HepG2 (cell line): ENCODE results near the gene ADGRL3. TPM values are rescaled to one million over a fixed set of nuclear protein-coding genes. Genes with fewer than 3 reads are reported as not detected.

Experiments
- ATAC-seq: fragments of 200-7000 bp; cut with Tn5 transposase; 3 replicates; pipeline ENCODE4 v1.9.1; 2020; ENCODE audit warnings: mild to moderate bottlenecking, moderate library complexity
- BruUV-seq: library from RNA; stranded (reverse); fragments of 400-500 nt; replicated peaks from 2 replicates; lab custom pipeline; 2021; lab: Mats Ljungman, UMichigan
- CTCF ChIA-PET: fragments of 300-600 bp; formaldehyde crosslinking; extraction: SDS; loops from one replicate; lab custom pipeline; 2021; ENCODE audit warnings: low total read pairs, inconsistent platforms, low intra/inter-chr PET ratio; lab: Yijun Ruan, JAX
- POLR2A ChIA-PET: fragments of 350-600 bp; sonication (Branson Sonifier 250); formaldehyde crosslinking; loops from one replicate; lab custom pipeline; 2020; ENCODE audit warnings: antibody characterized with exemption, inconsistent platforms; lab: Yijun Ruan, JAX
- DNase-seq: peaks from one replicate; pipeline ENCODE4 v3.0.0-alpha.2; 2015; ENCODE audit warnings: low spot score
- FAIRE-seq: peaks from 3 replicates; lab custom pipeline; 2011; peaks lifted over from hg19 to GRCh38; lab: Jason Lieb, UNC
- H2AFZ ChIP-seq: one replicate; pipeline ENCODE4 v1.6.1; 2011; ENCODE audit warnings: low read length, inconsistent platforms
- H3K27ac ChIP-seq: fragments of 300-600 bp; 3 replicates; pipeline ENCODE4 v1.8.0; 2011; ENCODE audit warnings: mixed run types, mild to moderate bottlenecking, mixed read lengths, low read length, inconsistent platforms; ENCODE audit not compliant: insufficient read depth; ENCODE audit errors: extremely low read length
- H3K27me3 ChIP-seq, 2 experiments: fragments of 200-600 bp in 1 of 2; 2 replicates in 1 of 2; 3 replicates in 1 of 2; pipeline versions ENCODE4 v1.6.0 to v1.8.0; 2011; ENCODE audit warnings: low read length in 2 of 2, mild to moderate bottlenecking in 2 of 2, moderate library complexity in 2 of 2, inconsistent platforms in 1 of 2; ENCODE audit not compliant: insufficient read depth in 2 of 2, control insufficient read depth in 1 of 2
- H3K36me3 ChIP-seq, 2 experiments: fragments of 200-600 bp in 1 of 2; replicated peaks in 1 of 2; 2 replicates in 1 of 2; 3 replicates in 1 of 2; pipeline versions ENCODE4 v1.5.1 to v1.8.0; 2011; ENCODE audit warnings: low read length in 2 of 2, inconsistent platforms in 1 of 2; ENCODE audit not compliant: insufficient read depth in 2 of 2, control insufficient read depth in 1 of 2
- H3K4me1 ChIP-seq: 2 replicates; pipeline ENCODE4 v1.5.1; 2012; ENCODE audit warnings: low read length, inconsistent platforms; ENCODE audit not compliant: insufficient read depth
- H3K4me2 ChIP-seq: 2 replicates; pipeline ENCODE4 v1.6.0; 2011; ENCODE audit warnings: low read depth, low read length, inconsistent platforms
- H3K4me3 ChIP-seq, 3 experiments: fragments of 200-600 bp in 1 of 3; sonication (generic), shearing (Covaris generic) in 1 of 3; replicated peaks in 1 of 3; 2 replicates each; pipeline ENCODE4 v1.5.1; 2011 to 2016; ENCODE audit warnings: low read length in 3 of 3, inconsistent platforms in 2 of 3, low read depth in 2 of 3, mild to moderate bottlenecking in 2 of 3, control low read depth in 1 of 3, mixed read lengths in 1 of 3; ENCODE audit not compliant: insufficient read depth in 1 of 3
- H3K79me2 ChIP-seq: one replicate; pipeline ENCODE4 v1.6.1; 2011; ENCODE audit warnings: low read length, inconsistent platforms; ENCODE audit not compliant: insufficient read depth
- H3K9ac ChIP-seq: 2 replicates; pipeline ENCODE4 v1.6.0; 2011; ENCODE audit warnings: mild to moderate bottlenecking, low read depth, low read length, inconsistent platforms; ENCODE audit not compliant: insufficient read depth
- H3K9me3 ChIP-seq: 2 replicates; pipeline ENCODE4 v1.5.1; 2012; ENCODE audit warnings: mild to moderate bottlenecking, low read length
- H4K20me1 ChIP-seq: 2 replicates; pipeline ENCODE4 v1.6.0; 2011; ENCODE audit warnings: inconsistent platforms, mild to moderate bottlenecking, low read length, moderate library complexity; ENCODE audit not compliant: insufficient read depth
- CBX5 ChIP-seq: sonication (generic); formaldehyde crosslinking; IDR thresholded peaks from 2 replicates; pipeline ENCODE4 v1.4.0; 2020; ENCODE audit warnings: missing genetic modification reagents, borderline replicate concordance
- HOXA9 ChIP-seq: sonication (generic); formaldehyde crosslinking; IDR thresholded peaks from 2 replicates; pipeline ENCODE4 v1.8.1; 2022; ENCODE audit warnings: missing genetic modification reagents, mild to moderate bottlenecking, moderate library complexity, borderline replicate concordance
- ZNF343 ChIP-seq: sonication (generic); formaldehyde crosslinking; IDR thresholded peaks from 2 replicates; pipeline ENCODE4 v1.4.0; 2020; ENCODE audit warnings: mild to moderate bottlenecking, missing genetic modification reagents
- ZNF354B ChIP-seq: sonication (generic); formaldehyde crosslinking; IDR thresholded peaks from 2 replicates; pipeline ENCODE4 v1.8.0; 2022; ENCODE audit warnings: mild to moderate bottlenecking, missing genetic modification reagents
- ZNF841 ChIP-seq: sonication (generic); formaldehyde crosslinking; IDR thresholded peaks from 2 replicates; pipeline ENCODE4 v1.8.1; 2023; ENCODE audit warnings: missing genetic modification reagents, borderline replicate concordance
- ZSCAN25 ChIP-seq: sonication (generic); formaldehyde crosslinking; IDR thresholded peaks from 2 replicates; pipeline ENCODE4 v1.8.0; 2022; ENCODE audit warnings: mild to moderate bottlenecking, missing genetic modification reagents
- in situ Hi-C: cut with HindIII; loops from 2 replicates; pipeline ENCODE4 v1.10.0; 2017; ENCODE audit warnings: low pct_unique_long_range_greater_than_20kb; ENCODE audit not compliant: extremely low pct_ligation_motif_present
- intact Hi-C: fragments of 100-400 bp; cut with micrococcal nuclease; formaldehyde crosslinking; loops from one replicate; pipeline ENCODE4 v1.10.0; 2022; ENCODE audit not compliant: unreplicated experiment
- polyA plus RNA-seq, 8 experiments: library from polyadenylated mRNA; depleted of rRNA in 3 of 8; stranded (reverse) in 7 of 8; unstranded in 1 of 8; fragments of >200 nt; fragmentation: Illumina TruSeq in 4 of 8; extraction: Trizol in 4 of 8; gene quantifications; 2 replicates each; pipeline versions ENCODE4 v1.2.1 to v1.2.3, GENCODE V29; 2011 to 2016; ENCODE audit warnings: low read depth in 4 of 8, missing spikeins in 1 of 8, mixed read lengths in 1 of 8; ENCODE audit not compliant: insufficient read depth in 1 of 8
- total RNA-seq, 5 experiments: library from RNA; depleted of rRNA; stranded (reverse); fragments of >200 nt; fragmentation: Illumina TruSeq; extraction: Trizol; gene quantifications; 2 replicates each; pipeline ENCODE4 v1.2.3, GENCODE V29; 2016; ENCODE audit warnings: low read depth in 1 of 5
- TF ChIP-seq, protein P1 (sequence below): sonication (generic); formaldehyde crosslinking; IDR thresholded peaks from 2 replicates; pipeline ENCODE4 v1.4.0; 2020; ENCODE audit warnings: missing genetic modification reagents
- TF ChIP-seq, protein P2 (sequence below): sonication (generic); formaldehyde crosslinking; IDR thresholded peaks from 2 replicates; pipeline ENCODE4 v1.5.0; 2020; ENCODE audit warnings: missing genetic modification reagents, mild to moderate bottlenecking, borderline replicate concordance
- TF ChIP-seq, protein P3 (sequence below): sonication (generic); formaldehyde crosslinking; IDR thresholded peaks from 2 replicates; pipeline ENCODE4 v1.8.0; 2022; ENCODE audit warnings: missing genetic modification reagents, mild to moderate bottlenecking, moderate library complexity, borderline replicate concordance
- TF ChIP-seq, protein P4 (sequence below): sonication (generic); formaldehyde crosslinking; IDR thresholded peaks from 2 replicates; pipeline ENCODE4 v1.4.0; 2020; ENCODE audit warnings: mild to moderate bottlenecking, missing genetic modification reagents
- TF ChIP-seq, protein P5 (sequence below): sonication (generic); formaldehyde crosslinking; IDR thresholded peaks from 2 replicates; pipeline ENCODE4 v1.8.0; 2022; ENCODE audit warnings: missing genetic modification reagents, low read depth, mild to moderate bottlenecking, borderline replicate concordance

ADGRL3 gene
- total and polyA plus RNA-seq, 2 of the 13 experiments (the other 11 are each of a cell fraction or from before 2014, with no cell fraction given) = 0.04 to 0.05 TPM

DNA sequence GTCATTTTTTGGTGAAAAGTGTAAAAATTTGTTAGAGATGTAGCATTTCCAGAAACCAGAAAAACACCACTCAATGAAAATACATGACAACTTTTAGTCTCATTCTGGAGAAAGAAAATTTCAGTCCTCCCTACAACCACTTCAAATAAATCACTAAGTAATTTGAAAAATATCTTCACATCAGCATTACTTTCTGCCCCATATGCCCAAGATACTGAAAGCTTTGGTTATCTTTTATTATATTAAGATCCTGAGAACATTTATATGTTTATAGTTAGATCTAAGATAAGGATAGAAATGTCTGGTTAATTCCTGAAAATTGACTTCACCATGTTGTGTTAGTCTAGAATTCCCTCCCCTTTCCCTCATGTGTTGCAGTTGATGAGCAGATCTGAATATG is 119.0 kb downstream of the ADGRL3 start:
- no peaks in the 10 kb centered on the region for H4K20me1 ChIP-seq
- in situ Hi-C loops (no loop called here), intact Hi-C loops (no loop called here)
- FAIRE-seq (no peak), ATAC-seq (no peak), DNase-seq (no peak)
- BruUV-seq = no TSS peak
- ChIA-PET POLR2A (no interaction called here), CTCF (no interaction called here)
- H3K27me3 ChIP-seq = no peaks in the 10 kb centered on the region
- no peak overlapping the region for H3K27ac ChIP-seq
- H3K9me3 ChIP-seq = no peaks in the 10 kb centered on the region
- H3K4me3 ChIP-seq = no peak overlapping the region
- H3K9ac ChIP-seq = no peak overlapping the region
- no peak overlapping the region for H2AFZ ChIP-seq
- H3K36me3 ChIP-seq = no peaks in the 10 kb centered on the region
- no peak overlapping the region for H3K4me2 ChIP-seq
- H3K79me2 ChIP-seq = no peaks in the 10 kb centered on the region
- H3K4me1 ChIP-seq = no peaks in the 10 kb centered on the region
- TF ChIP-seq, protein P1, sequence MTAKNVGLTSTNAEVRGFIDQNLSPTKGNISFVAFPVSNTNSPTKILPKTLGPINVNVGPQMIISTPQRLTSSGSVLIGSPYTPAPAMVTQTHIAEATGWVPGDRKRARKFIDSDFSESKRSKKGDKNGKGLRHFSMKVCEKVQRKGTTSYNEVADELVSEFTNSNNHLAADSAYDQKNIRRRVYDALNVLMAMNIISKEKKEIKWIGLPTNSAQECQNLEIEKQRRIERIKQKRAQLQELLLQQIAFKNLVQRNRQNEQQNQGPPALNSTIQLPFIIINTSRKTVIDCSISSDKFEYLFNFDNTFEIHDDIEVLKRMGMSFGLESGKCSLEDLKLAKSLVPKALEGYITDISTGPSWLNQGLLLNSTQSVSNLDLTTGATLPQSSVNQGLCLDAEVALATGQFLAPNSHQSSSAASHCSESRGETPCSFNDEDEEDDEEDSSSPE (CRISPR knock-in tag) = no peak
- no peak for TF ChIP-seq CBX5 (CRISPR knock-in tag)
- TF ChIP-seq, protein P2, sequence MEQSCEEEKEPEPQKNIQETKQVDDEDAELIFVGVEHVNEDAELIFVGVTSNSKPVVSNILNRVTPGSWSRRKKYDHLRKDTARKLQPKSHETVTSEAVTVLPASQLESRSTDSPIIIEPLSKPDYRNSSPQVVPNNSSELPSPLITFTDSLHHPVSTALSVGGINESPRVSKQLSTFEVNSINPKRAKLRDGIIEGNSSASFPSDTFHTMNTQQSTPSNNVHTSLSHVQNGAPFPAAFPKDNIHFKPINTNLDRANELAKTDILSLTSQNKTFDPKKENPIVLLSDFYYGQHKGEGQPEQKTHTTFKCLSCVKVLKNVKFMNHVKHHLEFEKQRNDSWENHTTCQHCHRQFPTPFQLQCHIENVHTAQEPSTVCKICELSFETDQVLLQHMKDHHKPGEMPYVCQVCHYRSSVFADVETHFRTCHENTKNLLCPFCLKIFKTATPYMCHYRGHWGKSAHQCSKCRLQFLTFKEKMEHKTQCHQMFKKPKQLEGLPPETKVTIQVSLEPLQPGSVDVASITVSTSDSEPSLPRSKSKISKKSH (CRISPR knock-in tag) = no peak
- no peak for TF ChIP-seq HOXA9 (CRISPR knock-in tag)
- TF ChIP-seq, protein P3, sequence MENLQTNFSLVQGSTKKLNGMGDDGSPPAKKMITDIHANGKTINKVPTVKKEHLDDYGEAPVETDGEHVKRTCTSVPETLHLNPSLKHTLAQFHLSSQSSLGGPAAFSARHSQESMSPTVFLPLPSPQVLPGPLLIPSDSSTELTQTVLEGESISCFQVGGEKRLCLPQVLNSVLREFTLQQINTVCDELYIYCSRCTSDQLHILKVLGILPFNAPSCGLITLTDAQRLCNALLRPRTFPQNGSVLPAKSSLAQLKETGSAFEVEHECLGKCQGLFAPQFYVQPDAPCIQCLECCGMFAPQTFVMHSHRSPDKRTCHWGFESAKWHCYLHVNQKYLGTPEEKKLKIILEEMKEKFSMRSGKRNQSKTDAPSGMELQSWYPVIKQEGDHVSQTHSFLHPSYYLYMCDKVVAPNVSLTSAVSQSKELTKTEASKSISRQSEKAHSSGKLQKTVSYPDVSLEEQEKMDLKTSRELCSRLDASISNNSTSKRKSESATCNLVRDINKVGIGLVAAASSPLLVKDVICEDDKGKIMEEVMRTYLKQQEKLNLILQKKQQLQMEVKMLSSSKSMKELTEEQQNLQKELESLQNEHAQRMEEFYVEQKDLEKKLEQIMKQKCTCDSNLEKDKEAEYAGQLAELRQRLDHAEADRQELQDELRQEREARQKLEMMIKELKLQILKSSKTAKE (CRISPR knock-in tag) = no peak
- TF ChIP-seq ZNF343 (CRISPR knock-in tag) = no peak
- TF ChIP-seq, protein P4, sequence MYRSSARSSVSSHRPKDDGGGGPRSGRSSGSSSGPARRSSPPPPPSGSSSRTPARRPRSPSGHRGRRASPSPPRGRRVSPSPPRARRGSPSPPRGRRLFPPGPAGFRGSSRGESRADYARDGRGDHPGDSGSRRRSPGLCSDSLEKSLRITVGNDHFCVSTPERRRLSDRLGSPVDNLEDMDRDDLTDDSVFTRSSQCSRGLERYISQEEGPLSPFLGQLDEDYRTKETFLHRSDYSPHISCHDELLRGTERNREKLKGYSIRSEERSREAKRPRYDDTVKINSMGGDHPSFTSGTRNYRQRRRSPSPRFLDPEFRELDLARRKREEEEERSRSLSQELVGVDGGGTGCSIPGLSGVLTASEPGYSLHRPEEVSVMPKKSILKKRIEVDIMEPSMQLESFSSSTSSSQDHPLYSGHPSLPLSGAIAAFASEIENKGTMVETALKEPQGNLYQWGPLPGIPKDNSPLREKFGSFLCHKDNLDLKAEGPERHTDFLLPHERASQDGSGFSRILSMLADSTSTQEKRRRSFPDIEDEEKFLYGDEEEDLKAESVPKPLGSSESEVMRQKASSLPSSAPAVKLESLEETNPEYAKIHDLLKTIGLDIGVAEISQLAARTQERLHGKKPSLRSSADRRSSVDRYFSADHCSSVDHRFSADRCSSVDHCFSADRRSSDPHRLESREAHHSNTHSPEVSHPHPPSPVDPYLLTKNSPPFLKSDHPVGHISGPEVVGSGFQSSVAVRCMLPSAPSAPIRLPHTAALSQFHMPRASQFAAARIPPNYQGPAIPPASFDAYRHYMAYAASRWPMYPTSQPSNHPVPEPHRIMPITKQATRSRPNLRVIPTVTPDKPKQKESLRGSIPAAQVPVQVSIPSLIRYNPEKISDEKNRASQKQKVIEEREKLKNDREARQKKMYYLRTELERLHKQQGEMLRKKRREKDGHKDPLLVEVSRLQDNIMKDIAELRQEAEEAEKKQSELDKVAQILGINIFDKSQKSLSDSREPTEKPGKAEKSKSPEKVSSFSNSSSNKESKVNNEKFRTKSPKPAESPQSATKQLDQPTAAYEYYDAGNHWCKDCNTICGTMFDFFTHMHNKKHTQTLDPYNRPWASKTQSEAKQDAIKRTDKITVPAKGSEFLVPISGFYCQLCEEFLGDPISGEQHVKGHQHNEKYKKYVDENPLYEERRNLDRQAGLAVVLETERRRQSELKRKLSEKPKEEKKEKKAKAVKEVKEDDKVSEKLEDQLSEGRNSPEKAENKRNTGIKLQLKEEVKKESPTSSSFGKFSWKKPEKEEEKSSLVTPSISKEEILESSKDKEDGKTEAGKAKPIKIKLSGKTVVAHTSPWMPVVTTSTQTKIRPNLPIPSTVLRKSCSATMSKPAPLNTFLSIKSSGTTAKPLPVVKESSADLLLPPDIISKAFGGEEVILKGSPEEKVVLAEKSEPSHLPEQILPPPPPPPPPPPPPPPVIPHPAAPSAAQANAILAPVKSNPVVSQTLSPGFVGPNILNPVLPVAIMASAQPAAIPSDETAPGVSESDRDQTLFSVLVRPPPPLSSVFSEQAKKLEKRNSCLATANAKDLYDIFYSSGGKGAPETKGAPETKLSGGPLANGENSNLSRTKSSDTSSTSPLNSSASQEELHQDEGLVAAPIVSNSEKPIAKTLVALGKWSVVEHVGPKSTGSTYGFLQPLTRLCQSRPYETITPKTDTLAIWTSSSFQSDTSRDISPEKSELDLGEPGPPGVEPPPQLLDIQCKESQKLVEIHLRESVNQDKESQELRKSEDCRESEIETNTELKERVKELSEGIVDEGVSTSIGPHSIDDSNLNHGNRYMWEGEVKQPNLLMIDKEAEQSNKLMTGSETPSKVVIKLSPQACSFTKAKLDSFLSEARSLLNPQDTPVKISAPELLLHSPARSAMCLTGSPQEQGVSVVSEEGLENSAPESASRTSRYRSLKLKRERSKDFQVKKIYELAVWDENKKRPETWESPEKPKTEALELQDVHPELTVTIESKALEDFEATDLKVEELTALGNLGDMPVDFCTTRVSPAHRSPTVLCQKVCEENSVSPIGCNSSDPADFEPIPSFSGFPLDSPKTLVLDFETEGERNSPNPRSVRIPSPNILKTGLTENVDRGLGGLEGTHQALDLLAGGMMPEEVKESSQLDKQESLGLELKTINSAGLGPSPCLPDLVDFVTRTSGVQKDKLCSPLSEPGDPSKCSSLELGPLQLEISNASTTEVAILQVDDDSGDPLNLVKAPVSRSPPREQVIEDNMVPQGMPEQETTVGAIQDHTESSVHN (CRISPR knock-in tag) = no peak
- no peak for TF ChIP-seq ZNF841
- TF ChIP-seq, protein P5, sequence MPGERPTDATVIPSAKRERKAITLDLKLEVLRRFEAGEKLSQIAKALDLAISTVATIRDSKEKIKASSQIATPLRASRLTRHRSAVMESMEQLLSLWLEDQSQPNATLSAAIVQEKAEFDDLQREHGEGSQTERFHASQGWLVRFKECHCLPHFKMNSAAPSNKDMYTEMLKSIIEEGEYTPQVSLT (CRISPR knock-in tag) = no peak
- no peak for TF ChIP-seq ZSCAN25 (CRISPR knock-in tag)
- TF ChIP-seq ZNF354B = no peak
